HEK293 (cell line): Measurements from ENCODE around the gene GNAS-AS1.

Experiments
- CTCF ChIA-PET: fragments of 350-600 bp; formaldehyde crosslinking; extraction: SDS; loops from one replicate; lab custom pipeline; 2021; ENCODE audit warnings: antibody characterized with exemption; lab: Yijun Ruan, JAX
- POLR2A ChIA-PET: fragments of 300-600 bp; formaldehyde crosslinking; extraction: SDS; loops from one replicate; lab custom pipeline; 2020; ENCODE audit warnings: antibody characterized with exemption, inconsistent platforms; lab: Yijun Ruan, JAX
- H3K27ac ChIP-seq: fragments of 200-500 bp; sonication (Bioruptor generic); 2 replicates; pipeline ENCODE4 v1.5.1; 2014; ENCODE audit warnings: low read depth, low read length, control low read depth, inconsistent platforms; ENCODE audit errors: extremely low read depth
- H3K36me3 ChIP-seq, 2 experiments: fragments of 200-500 bp in 1 of 2; sonication (Bioruptor generic) in 1 of 2; 1 replicate in 1 of 2; 2 replicates in 1 of 2; pipeline ENCODE4 v1.5.1; 2014 to 2017; ENCODE audit warnings: inconsistent platforms in 2 of 2, low read length in 2 of 2; ENCODE audit not compliant: control insufficient read depth in 2 of 2, insufficient read depth in 1 of 2
- H3K4me1 ChIP-seq: fragments of 200-500 bp; sonication (Bioruptor generic); 2 replicates; pipeline ENCODE4 v1.5.1; 2014; ENCODE audit warnings: mild to moderate bottlenecking, low read length, inconsistent platforms; ENCODE audit not compliant: control insufficient read depth, insufficient read depth
- H3K4me3 ChIP-seq: 2 replicates; pipeline ENCODE4 v1.5.1; 2011; ENCODE audit warnings: low read depth, mild to moderate bottlenecking, control low read depth, low read length, moderate library complexity
- H3K9me3 ChIP-seq: fragments of 200-500 bp; sonication (Bioruptor generic); 2 replicates; pipeline ENCODE4 v1.5.1; 2014; ENCODE audit warnings: low read depth, low read length, inconsistent platforms; ENCODE audit not compliant: control insufficient read depth, insufficient read depth
- FEZF1 ChIP-seq: fragments of 450-650 bp; formaldehyde crosslinking; IDR thresholded peaks from 2 replicates; pipeline ENCODE4 v1.5.1; 2016; ENCODE audit warnings: missing biosample characterization, missing genetic modification characterization
- HIC1 ChIP-seq: fragments of 450-650 bp; formaldehyde crosslinking; IDR thresholded peaks from 2 replicates; pipeline ENCODE4 v1.5.1; 2016; ENCODE audit warnings: missing biosample characterization, missing genetic modification characterization
- KLF16 ChIP-seq: fragments of 450-650 bp; formaldehyde crosslinking; IDR thresholded peaks from 2 replicates; pipeline ENCODE4 v1.5.1; 2017; ENCODE audit warnings: missing biosample characterization, missing genetic modification characterization
- KLF17 ChIP-seq: fragments of 450-650 bp; formaldehyde crosslinking; IDR thresholded peaks from 2 replicates; pipeline ENCODE4 v1.5.1; 2016; ENCODE audit warnings: missing biosample characterization, missing genetic modification characterization
- PRDM2 ChIP-seq: fragments of 450-650 bp; formaldehyde crosslinking; IDR thresholded peaks from 2 replicates; pipeline ENCODE4 v1.5.1; 2016; ENCODE audit warnings: missing biosample characterization, missing genetic modification characterization, borderline replicate concordance
- SCRT1 ChIP-seq: fragments of 450-650 bp; formaldehyde crosslinking; IDR thresholded peaks from 2 replicates; pipeline ENCODE4 v1.5.1; 2016; ENCODE audit warnings: missing biosample characterization, missing genetic modification characterization, borderline replicate concordance
- ZBTB6 ChIP-seq: fragments of 450-650 bp; formaldehyde crosslinking; IDR thresholded peaks from 2 replicates; pipeline ENCODE4 v1.5.1; 2017; ENCODE audit warnings: missing biosample characterization, missing genetic modification characterization
- ZNF157 ChIP-seq: fragments of 450-650 bp; formaldehyde crosslinking; IDR thresholded peaks from 2 replicates; pipeline ENCODE4 v1.5.1; 2016; ENCODE audit warnings: missing biosample characterization, missing genetic modification characterization
- ZNF292 ChIP-seq: fragments of 450-650 bp; formaldehyde crosslinking; IDR thresholded peaks from 2 replicates; pipeline ENCODE4 v1.5.1; 2016; ENCODE audit warnings: low read depth, missing biosample characterization, missing genetic modification characterization, borderline replicate concordance
- ZNF416 ChIP-seq: fragments of 450-650 bp; formaldehyde crosslinking; IDR thresholded peaks from 2 replicates; pipeline ENCODE4 v1.5.1; 2016; ENCODE audit warnings: missing biosample characterization, missing genetic modification characterization
- ZNF514 ChIP-seq: fragments of 450-650 bp; formaldehyde crosslinking; IDR thresholded peaks from 2 replicates; pipeline ENCODE4 v1.5.1; 2016; ENCODE audit warnings: missing biosample characterization, missing genetic modification characterization
- ZNF544 ChIP-seq: fragments of 450-650 bp; formaldehyde crosslinking; IDR thresholded peaks from 2 replicates; pipeline ENCODE4 v1.5.0; 2017; ENCODE audit warnings: missing biosample characterization, missing genetic modification characterization
- ZNF548 ChIP-seq: fragments of 450-650 bp; formaldehyde crosslinking; IDR thresholded peaks from 2 replicates; pipeline ENCODE4 v1.5.1; 2016; ENCODE audit warnings: missing biosample characterization, missing genetic modification characterization
- ZNF558 ChIP-seq: fragments of 450-650 bp; formaldehyde crosslinking; IDR thresholded peaks from 2 replicates; pipeline ENCODE4 v1.5.1; 2016; ENCODE audit warnings: missing biosample characterization, missing genetic modification characterization
- ZNF580 ChIP-seq: fragments of 450-650 bp; formaldehyde crosslinking; IDR thresholded peaks from 2 replicates; pipeline ENCODE4 v1.5.1; 2016; ENCODE audit warnings: missing biosample characterization, missing genetic modification characterization
- ZNF629 ChIP-seq: fragments of 450-650 bp; formaldehyde crosslinking; IDR thresholded peaks from 2 replicates; pipeline ENCODE4 v1.5.1; 2017; ENCODE audit warnings: missing biosample characterization, missing genetic modification characterization
- ZNF654 ChIP-seq: fragments of 450-650 bp; formaldehyde crosslinking; IDR thresholded peaks from 2 replicates; pipeline ENCODE4 v1.5.1; 2016; ENCODE audit warnings: low read depth, missing biosample characterization, missing genetic modification characterization
- ZNF692 ChIP-seq: fragments of 450-650 bp; formaldehyde crosslinking; IDR thresholded peaks from 2 replicates; pipeline ENCODE4 v1.5.1; 2016; ENCODE audit warnings: missing biosample characterization, missing genetic modification characterization

Gene GNAS-AS1

GRCh38 chr20:58833921-58834320 is 16.8 kb downstream of the GNAS-AS1 start:
- Histone ChIP-seq H3K27ac (no peak overlapping the region), H3K4me1 (no peaks in the 10 kb centered on the region), H3K9me3 (no peaks in the 10 kb centered on the region), H3K4me3 (no peak overlapping the region), H3K36me3 (peaks cover 5 to 35% of the 10 kb centered on the region in 2 experiments; a peak in 2 of 3 replicates)
- POLR2A ChIA-PET: no interaction called here
- CTCF ChIA-PET: no interaction called here
- TF ChIP-seq HIC1 (tag by site-specific recombination): no peak
- no peak for TF ChIP-seq SCRT1 (tag by site-specific recombination)
- no peak for TF ChIP-seq ZNF629
- TF ChIP-seq ZNF548 (tag by site-specific recombination): no peak
- TF ChIP-seq ZNF654 (tag by site-specific recombination): no peak
- no peak for TF ChIP-seq ZNF544 (tag by site-specific recombination)
- TF ChIP-seq PRDM2: no peak
- no peak for TF ChIP-seq KLF16
- no peak for TF ChIP-seq ZNF580 (tag by site-specific recombination)
- no peak for TF ChIP-seq ZNF514 (tag by site-specific recombination)
- TF ChIP-seq ZBTB6 (tag by site-specific recombination): no peak
- TF ChIP-seq ZNF157 (tag by site-specific recombination): no peak
- TF ChIP-seq ZNF692 (tag by site-specific recombination): no peak
- TF ChIP-seq ZNF558 (tag by site-specific recombination): no peak
- TF ChIP-seq ZNF292 (tag by site-specific recombination): no peak
- TF ChIP-seq FEZF1 (tag by site-specific recombination): no peak
- TF ChIP-seq ZNF416 (tag by site-specific recombination): no peak
- TF ChIP-seq KLF17 (tag by site-specific recombination): no peak
- TF ChIP-seq, all 188 proteins: peak for 0
